Endothelial cell of umbilical vein (primary cell): ENCODE measurements around the gene CENPS.

Experiments used
- EZH2 ChIP-seq: IDR thresholded peaks from 2 replicates; pipeline ENCODE4 v1.6.1; 2012; ENCODE audit warnings: borderline replicate concordance, low read depth, mild to moderate bottlenecking, moderate library complexity, low read length, inconsistent platforms; ENCODE audit not compliant: severe bottlenecking
- FOS ChIP-seq: IDR thresholded peaks from 2 replicates; pipeline ENCODE4 v1.6.1; 2011; ENCODE audit warnings: mild to moderate bottlenecking, low read length, moderate library complexity, borderline replicate concordance; ENCODE audit not compliant: insufficient read depth
- POLR2A ChIP-seq: IDR thresholded peaks from 2 replicates; pipeline ENCODE4 v1.6.1; 2012; ENCODE audit warnings: low read depth, mild to moderate bottlenecking, control low read depth, low read length
- POLR2AphosphoS5 ChIP-seq: IDR thresholded peaks from 2 replicates; pipeline ENCODE4 v1.6.1; 2012; ENCODE audit warnings: low read depth, mild to moderate bottlenecking, control low read depth, low read length, moderate library complexity; ENCODE audit not compliant: insufficient read depth
- TF ChIP-seq, protein P1 (sequence below), 2 donors: IDR thresholded peaks; 1 replicate in 1 of 2; 2 replicates in 1 of 2; pipeline ENCODE4 v1.5.1; 2011; ENCODE audit warnings: low read length in 2 of 2, mild to moderate bottlenecking in 2 of 2, moderate library complexity in 2 of 2, control low read depth in 1 of 2, inconsistent platforms in 1 of 2, low read depth in 1 of 2; ENCODE audit not compliant: insufficient read depth in 1 of 2; ENCODE audit errors: extremely low read depth in 1 of 2
- TF ChIP-seq, protein P2 (sequence below): IDR thresholded peaks from 2 replicates; pipeline ENCODE4 v1.6.1; 2011; ENCODE audit not compliant: insufficient read depth, insufficient read length

DNA sequence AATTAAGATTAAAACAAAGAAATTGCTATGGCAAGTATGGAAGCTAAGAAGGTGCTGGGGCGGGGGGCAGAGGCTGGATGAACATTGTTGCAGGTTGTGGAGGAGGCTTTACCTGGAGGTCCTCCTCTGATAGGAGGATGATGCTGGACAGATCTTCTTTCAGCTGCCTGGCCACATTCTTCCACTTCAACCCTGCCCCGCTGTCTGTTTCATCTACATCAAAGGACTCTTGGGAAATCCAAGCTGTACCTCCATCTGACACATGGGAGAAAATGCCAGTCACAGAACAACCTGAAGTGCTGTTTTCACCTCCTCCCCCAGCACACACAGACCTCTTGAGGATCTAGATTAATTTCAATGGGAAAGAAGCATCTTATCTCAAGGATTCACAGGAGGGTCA, 36.8 kb downstream of the CENPS start:
- TF ChIP-seq, protein P1, sequence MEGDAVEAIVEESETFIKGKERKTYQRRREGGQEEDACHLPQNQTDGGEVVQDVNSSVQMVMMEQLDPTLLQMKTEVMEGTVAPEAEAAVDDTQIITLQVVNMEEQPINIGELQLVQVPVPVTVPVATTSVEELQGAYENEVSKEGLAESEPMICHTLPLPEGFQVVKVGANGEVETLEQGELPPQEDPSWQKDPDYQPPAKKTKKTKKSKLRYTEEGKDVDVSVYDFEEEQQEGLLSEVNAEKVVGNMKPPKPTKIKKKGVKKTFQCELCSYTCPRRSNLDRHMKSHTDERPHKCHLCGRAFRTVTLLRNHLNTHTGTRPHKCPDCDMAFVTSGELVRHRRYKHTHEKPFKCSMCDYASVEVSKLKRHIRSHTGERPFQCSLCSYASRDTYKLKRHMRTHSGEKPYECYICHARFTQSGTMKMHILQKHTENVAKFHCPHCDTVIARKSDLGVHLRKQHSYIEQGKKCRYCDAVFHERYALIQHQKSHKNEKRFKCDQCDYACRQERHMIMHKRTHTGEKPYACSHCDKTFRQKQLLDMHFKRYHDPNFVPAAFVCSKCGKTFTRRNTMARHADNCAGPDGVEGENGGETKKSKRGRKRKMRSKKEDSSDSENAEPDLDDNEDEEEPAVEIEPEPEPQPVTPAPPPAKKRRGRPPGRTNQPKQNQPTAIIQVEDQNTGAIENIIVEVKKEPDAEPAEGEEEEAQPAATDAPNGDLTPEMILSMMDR (IDR thresholded peaks at IDR 0.05; ENCODE audit: extremely low read depth in 1 of 2, insufficient read depth in 1 of 2, low read depth in 1 of 2, low read length in 2 of 2), result no peak
- TF ChIP-seq POLR2A (no peak), POLR2AphosphoS5 (no peak), EZH2 (no peak), FOS (no peak)
- TF ChIP-seq, protein P2, sequence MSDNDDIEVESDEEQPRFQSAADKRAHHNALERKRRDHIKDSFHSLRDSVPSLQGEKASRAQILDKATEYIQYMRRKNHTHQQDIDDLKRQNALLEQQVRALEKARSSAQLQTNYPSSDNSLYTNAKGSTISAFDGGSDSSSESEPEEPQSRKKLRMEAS, result no peak
